Measurements from ENCODE around the gene HOXB5.

DNA sequence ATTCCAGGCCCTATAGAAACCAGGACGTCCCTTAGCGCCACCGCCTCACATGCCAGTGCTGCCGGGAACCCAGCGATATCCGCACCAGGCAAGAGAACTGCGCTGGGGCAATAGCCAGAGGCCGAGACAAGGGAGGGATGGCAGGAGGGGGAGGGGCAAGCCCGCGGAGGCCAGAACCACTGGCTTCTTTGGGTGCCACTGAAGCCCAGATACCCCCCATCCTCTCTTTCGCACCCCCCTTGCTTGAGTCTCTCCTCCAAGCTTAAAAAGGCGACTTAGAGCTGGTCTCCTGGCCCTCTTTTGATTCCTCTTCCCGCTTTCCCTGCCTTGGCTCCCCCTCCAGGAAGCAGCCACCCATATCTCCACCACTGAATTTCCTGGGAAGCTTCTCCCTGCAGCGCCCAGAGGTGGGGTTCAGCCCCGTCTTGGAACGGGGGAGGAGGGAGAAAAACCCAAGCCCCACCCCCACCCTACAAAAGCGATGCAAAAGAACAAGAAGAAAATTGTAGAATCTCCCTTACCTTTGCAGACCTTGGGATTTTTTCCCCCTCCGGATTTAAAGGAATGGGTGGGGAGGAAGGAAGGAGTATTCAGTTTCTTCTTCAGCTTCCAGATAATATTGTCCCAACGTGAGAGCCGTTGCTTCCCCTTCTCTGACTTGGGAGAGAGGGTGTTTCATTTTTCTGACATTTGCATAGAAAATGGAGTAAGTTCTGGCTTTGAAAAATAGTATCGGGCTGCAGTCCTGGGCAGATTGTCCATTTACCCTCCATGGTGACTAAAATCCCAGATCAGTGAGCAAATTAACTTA, 10.6 kb upstream of the HOXB5 start:
- TF ChIP-seq CTCF (conservative IDR thresholded peaks at IDR 0.05; ENCODE audit: low read depth, low read length) = no peak
- TF ChIP-seq EZH2 (IDR thresholded peaks at IDR 0.05; ENCODE audit: low read length, unreplicated experiment) = no peak
- no peak for TF ChIP-seq EZH2phosphoT487 (IDR thresholded peaks at IDR 0.05; ENCODE audit: borderline replicate concordance, low read length)

Measured in PC-3 (cell line).